Measurements from ENCODE around the gene KRTAP10-8.
"Not testable (repeated sequence)": the region's sequence is repeated elsewhere in the genome, so short reads cannot be mapped to it uniquely, and the experiment has no call there.

- TF ChIP-seq CTCF, POLR2A (IDR thresholded peaks at IDR 0.05): not testable (repeated sequence)
These were observed 34.7 kb downstream of the KRTAP10-8 start, which contains the start of gene KRTAP10-11 for GRCh38 chr21:44646366-44647221.
